ENCODE results near the gene PDZD2. TPM values are rescaled to one million over a fixed set of nuclear protein-coding genes. Genes with fewer than 3 reads are reported as not detected.

PDZD2 gene
- total RNA-seq, 4 donors from 2014 or later: 34.1 to 91.4 (median 51.0) TPM

DNA sequence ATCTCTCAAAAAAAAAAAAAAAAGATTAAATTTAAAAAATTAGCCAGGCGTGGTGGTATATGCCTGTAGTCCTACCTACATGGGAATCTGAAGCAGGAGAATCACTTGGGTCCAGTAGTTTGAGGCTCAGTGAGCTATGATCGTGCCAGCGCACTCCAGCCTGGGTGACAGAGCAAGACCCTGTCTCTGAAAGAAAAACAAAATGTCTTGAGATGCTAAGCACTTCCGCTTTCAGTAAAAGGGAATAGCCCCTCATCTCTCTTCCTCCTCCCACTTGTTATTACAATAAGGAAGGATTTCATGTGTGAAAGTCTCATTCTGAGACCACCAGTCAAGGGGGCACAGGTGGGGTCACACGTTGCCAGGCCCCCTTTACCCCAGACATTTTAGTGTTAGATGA lies 455.8 kb downstream of the PDZD2 start:
- TF ChIP-seq, protein P1, sequence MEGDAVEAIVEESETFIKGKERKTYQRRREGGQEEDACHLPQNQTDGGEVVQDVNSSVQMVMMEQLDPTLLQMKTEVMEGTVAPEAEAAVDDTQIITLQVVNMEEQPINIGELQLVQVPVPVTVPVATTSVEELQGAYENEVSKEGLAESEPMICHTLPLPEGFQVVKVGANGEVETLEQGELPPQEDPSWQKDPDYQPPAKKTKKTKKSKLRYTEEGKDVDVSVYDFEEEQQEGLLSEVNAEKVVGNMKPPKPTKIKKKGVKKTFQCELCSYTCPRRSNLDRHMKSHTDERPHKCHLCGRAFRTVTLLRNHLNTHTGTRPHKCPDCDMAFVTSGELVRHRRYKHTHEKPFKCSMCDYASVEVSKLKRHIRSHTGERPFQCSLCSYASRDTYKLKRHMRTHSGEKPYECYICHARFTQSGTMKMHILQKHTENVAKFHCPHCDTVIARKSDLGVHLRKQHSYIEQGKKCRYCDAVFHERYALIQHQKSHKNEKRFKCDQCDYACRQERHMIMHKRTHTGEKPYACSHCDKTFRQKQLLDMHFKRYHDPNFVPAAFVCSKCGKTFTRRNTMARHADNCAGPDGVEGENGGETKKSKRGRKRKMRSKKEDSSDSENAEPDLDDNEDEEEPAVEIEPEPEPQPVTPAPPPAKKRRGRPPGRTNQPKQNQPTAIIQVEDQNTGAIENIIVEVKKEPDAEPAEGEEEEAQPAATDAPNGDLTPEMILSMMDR (IDR thresholded peaks at IDR 0.05; ENCODE audit: low read depth): no peak

DNA sequence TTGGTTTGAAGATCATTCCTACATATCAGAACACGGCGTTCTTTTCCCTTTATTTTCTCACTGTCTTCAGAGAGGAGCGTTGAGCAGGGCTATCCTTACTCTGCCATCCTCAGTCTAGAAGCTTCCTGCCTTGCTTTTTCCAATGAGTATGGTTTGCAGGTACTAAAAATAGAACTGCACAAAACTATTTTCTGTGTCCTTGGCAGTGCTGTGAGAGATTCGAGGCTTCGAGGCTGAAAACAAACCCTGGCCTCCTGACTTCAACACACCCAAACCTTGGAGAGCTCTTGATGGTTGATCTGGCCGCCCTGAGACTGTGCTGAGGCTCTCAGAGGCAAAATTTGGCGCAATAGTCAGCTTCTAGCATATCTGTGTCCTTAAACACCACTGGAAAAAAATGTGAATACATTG lies 456.3 kb downstream of the PDZD2 start:
- TF ChIP-seq, protein P1 (IDR thresholded peaks at IDR 0.05; ENCODE audit: low read depth): no peak

DNA sequence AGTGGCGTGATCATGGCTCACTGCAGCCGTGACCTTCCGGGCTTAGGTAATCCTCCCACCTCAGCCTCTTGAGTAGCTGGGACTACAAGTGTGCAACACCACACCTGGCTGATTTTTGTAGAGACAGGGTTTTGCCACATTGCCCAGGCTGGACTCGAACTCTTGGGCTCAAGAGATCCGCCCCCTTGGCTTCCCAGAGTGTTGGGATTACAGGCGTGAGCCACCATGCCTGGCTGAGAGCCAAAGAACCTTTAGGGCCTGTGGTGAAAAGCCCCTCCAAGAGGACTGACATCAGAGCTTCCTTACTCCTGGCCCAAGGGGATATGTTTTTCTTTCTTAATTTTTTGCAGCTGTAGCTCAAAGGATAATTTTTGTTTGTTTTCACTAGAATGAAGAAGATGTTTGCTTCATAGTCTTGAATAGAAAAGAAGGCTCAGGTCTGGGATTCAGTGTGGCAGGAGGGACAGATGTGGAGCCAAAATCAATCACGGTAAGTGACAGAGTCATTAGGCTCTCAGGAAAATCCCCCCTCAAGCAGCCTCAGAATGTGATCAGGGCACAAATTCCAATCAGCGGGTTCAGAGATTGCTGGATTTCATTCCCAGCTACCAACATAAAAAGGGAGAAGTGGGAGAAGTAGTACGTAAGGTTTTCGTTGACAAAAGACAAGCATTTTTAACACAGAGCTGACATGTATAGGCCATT lies 458.1 kb downstream of the PDZD2 start:
- TF ChIP-seq, protein P1 (IDR thresholded peaks at IDR 0.05; ENCODE audit: low read depth): no peak

DNA sequence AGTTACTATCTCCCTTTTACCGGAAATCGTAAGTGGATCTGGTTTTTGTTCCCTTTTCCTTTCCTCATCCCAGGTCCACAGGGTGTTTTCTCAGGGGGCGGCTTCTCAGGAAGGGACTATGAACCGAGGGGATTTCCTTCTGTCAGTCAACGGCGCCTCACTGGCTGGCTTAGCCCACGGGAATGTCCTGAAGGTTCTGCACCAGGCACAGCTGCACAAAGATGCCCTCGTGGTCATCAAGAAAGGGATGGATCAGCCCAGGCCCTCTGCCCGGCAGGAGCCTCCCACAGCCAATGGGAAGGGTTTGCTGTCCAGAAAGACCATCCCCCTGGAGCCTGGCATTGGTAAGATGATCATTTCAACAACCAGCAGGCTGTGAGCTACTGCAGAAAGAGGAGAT lies 459.4 kb downstream of the PDZD2 start:
- TF ChIP-seq, protein P1 (IDR thresholded peaks at IDR 0.05; ENCODE audit: low read depth): no peak

DNA sequence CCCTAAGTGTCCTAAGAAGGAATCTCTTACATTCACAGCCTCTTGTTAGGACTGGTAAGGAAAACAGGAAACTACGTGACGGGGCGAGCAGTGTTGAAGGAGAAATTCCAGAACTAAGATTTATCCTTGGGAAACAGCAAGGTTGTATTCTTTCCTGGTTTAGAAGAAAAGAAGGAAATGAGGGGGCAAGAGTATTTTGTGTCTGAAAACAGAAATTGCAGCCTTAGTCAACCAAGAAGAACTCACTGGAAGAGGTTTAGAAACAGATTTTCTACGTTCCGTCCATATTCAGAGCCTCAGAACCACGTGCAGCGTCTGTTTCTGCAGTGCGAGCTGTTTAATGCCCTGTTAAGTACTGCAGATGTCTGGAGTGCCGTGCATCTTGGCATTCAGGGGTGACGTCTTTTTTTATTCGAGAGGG lies 460.0 kb downstream of the PDZD2 start:
- TF ChIP-seq, protein P1 (IDR thresholded peaks at IDR 0.05; ENCODE audit: low read depth): no peak

DNA sequence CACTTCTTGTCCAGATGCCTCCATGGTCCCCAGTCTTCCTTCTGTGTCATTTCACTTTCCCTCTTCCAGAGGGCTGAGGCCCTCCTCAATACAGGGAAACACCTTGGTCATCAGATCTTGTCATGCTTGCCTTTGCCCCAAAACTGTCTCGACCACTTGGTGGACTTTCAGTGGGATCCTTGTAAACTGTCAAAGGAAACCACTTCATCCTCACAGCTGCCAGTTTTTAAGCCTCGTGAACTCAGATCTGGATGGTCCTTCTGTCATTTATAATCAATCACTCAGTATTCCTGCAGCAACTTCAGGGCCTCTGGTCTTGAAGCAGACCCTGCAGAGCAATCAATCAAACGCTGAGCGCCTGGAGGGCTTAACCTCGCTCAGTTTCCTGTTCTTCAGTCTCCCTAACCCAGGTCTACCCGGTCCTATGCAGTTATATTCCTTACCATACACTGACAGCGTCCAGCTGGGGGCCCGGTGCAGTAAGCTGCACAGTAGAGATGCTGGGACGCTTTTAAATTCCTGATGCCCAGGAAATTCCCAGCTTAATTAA lies 460.6 kb downstream of the PDZD2 start:
- TF ChIP-seq, protein P1 (IDR thresholded peaks at IDR 0.05; ENCODE audit: low read depth): no peak

DNA sequence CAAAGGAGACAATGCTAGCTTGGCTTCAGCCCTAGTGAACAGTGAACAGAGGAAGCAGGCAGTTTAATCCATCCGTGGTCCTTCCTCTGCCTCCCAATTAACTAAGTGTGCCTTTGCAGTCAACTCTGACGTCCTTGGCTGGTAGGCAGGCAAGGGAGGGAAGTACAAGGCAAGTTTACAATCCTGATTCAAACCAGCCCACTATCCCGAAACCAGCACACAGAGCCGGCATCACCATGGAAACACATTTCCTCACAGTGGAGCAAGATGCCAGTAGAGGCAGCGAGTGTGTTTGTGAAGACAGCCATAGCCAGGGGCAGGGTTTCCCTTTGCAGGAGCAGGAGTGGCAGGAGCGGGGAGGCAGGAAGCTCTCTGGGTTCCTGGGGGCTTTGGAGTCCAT lies 461.3 kb downstream of the PDZD2 start:
- TF ChIP-seq, protein P1 (IDR thresholded peaks at IDR 0.05; ENCODE audit: low read depth): no peak

All from subcutaneous adipose tissue (tissue), 4 donors.